Endodermal cell (in vitro differentiated cells): ENCODE measurements around the gene MTG1. TPM values are rescaled to one million over a fixed set of nuclear protein-coding genes. Genes with fewer than 3 reads are reported as not detected.

Experiments
- DNase-seq: peaks from one replicate; pipeline ENCODE4 v3.0.0-alpha.2; 2017
- H3K27ac ChIP-seq: 2 replicates; pipeline ENCODE4 v1.5.1; 2013; ENCODE audit warnings: mild to moderate bottlenecking, low read depth, low read length, moderate library complexity
- H3K27me3 ChIP-seq: 2 replicates; pipeline ENCODE4 v1.6.1; 2013; ENCODE audit warnings: mild to moderate bottlenecking, low read length, moderate library complexity; ENCODE audit not compliant: insufficient read depth, control insufficient read depth, poor library complexity, severe bottlenecking
- H3K36me3 ChIP-seq: 2 replicates; pipeline ENCODE4 v1.7.0; 2013; ENCODE audit warnings: mild to moderate bottlenecking, low read length, moderate library complexity; ENCODE audit not compliant: control insufficient read depth, insufficient read depth
- H3K4me1 ChIP-seq: one replicate; pipeline ENCODE4 v1.7.0; 2013; ENCODE audit warnings: low read length; ENCODE audit not compliant: control insufficient read depth, insufficient read depth
- H3K4me3 ChIP-seq: 2 replicates; pipeline ENCODE4 v1.5.1; 2013; ENCODE audit warnings: mild to moderate bottlenecking, low read length, moderate library complexity
- H3K9ac ChIP-seq: 2 replicates; pipeline ENCODE4 v1.6.1; 2013; ENCODE audit warnings: mild to moderate bottlenecking, low read length, moderate library complexity; ENCODE audit not compliant: poor library complexity, severe bottlenecking; ENCODE audit errors: extremely low read depth
- H3K9me3 ChIP-seq: 2 replicates; pipeline ENCODE4 v1.6.1; 2013; ENCODE audit warnings: mild to moderate bottlenecking, low read length, moderate library complexity; ENCODE audit not compliant: control insufficient read depth
- H3K27ac Mint-ChIP-seq: 2 replicates; pipeline ENCODE4 v1.8.0; 2020; ENCODE audit warnings: mixed read lengths
- H3K27me3 Mint-ChIP-seq: 2 replicates; pipeline ENCODE4 v1.8.0; 2021; ENCODE audit warnings: mild to moderate bottlenecking, mixed read lengths; ENCODE audit not compliant: insufficient read depth
- H3K36me3 Mint-ChIP-seq: 2 replicates; pipeline ENCODE4 v1.8.0; 2020; ENCODE audit warnings: low read depth, mixed read lengths
- H3K4me1 Mint-ChIP-seq: 2 replicates; pipeline ENCODE4 v1.8.0; 2020; ENCODE audit warnings: mixed read lengths
- H3K4me3 Mint-ChIP-seq: 2 replicates; pipeline ENCODE4 v1.8.0; 2020; ENCODE audit warnings: mild to moderate bottlenecking, moderate library complexity, mixed read lengths
- H3K9me3 Mint-ChIP-seq: 2 replicates; pipeline ENCODE4 v1.8.0; 2020; ENCODE audit warnings: mild to moderate bottlenecking, mixed read lengths
- WGBS, 2 experiments: methylation state at CpG; one replicate each; pipeline versions ENCODE4 v1.1.5 to v1.1.7; 2013; ENCODE audit warnings: missing lambda C conversion rate in 2 of 2, mixed read lengths in 1 of 2; ENCODE audit not compliant: insufficient coverage in 1 of 2, insufficient read length in 1 of 2; 5-methylcytosine and 5-hydroxymethylcytosine counted together
- total RNA-seq, 2 donors: library from RNA; stranded (reverse); fragmentation: NEBNext Ultra II Directional in 1 of 2; extraction: Animal tissue kit (Norgen Biotek cat#: 25700) in 1 of 2; gene quantifications; 2 replicates in 1 of 2; 3 replicates in 1 of 2; pipeline ENCODE4 v1.2.1, GENCODE V29; 2021
- TF ChIP-seq, protein P1 (sequence below): fragments of 200-600 bp; sonication (generic); conservative IDR thresholded peaks from 2 replicates; pipeline ENCODE4 v1.5.0; 2021; ENCODE audit warnings: antibody characterized with exemption, mild to moderate bottlenecking

MTG1 gene
- total RNA-seq, 2 donors from 2014 or later, result 71.3 to 86.0 TPM

DNA sequence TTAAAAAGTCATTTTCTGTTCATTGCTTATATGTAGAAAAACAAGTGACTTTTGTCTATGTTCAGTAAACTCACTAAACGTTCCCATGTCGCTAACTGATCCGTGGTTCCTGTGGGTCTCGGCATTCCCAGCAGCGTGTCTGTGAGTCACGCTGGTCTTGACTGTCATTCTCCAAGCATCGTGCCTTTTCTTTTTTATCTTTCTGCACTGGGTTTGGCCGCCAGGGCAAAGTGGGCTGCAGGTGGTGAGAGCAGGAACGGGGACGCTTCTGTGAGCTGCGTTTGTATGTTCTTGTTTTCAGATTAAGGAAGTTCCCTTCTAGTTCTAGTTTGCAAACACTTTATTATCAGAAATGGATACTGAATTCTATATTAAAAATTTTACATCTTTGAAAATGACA is 53.0 kb downstream of the MTG1 start:
- Histone ChIP-seq H3K4me1 (no peaks in the 10 kb centered on the region), H3K27me3 (no peaks in the 10 kb centered on the region), H3K36me3 (no peaks in the 10 kb centered on the region), H3K9me3 (peaks cover 32% of the 10 kb centered on the region), H3K4me3 (no peak overlapping the region), H3K27ac (no peak overlapping the region), H3K9ac (no peak overlapping the region)
- H3K27ac Mint-ChIP-seq, result no peak overlapping the region
- TF ChIP-seq, protein P1, sequence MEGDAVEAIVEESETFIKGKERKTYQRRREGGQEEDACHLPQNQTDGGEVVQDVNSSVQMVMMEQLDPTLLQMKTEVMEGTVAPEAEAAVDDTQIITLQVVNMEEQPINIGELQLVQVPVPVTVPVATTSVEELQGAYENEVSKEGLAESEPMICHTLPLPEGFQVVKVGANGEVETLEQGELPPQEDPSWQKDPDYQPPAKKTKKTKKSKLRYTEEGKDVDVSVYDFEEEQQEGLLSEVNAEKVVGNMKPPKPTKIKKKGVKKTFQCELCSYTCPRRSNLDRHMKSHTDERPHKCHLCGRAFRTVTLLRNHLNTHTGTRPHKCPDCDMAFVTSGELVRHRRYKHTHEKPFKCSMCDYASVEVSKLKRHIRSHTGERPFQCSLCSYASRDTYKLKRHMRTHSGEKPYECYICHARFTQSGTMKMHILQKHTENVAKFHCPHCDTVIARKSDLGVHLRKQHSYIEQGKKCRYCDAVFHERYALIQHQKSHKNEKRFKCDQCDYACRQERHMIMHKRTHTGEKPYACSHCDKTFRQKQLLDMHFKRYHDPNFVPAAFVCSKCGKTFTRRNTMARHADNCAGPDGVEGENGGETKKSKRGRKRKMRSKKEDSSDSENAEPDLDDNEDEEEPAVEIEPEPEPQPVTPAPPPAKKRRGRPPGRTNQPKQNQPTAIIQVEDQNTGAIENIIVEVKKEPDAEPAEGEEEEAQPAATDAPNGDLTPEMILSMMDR, result no peak
- peaks cover 83% of the 10 kb centered on the region for H3K9me3 Mint-ChIP-seq
- peaks cover 3% of the 10 kb centered on the region for H3K36me3 Mint-ChIP-seq
- WGBS, 2 experiments, result 69 to 86% methylated on average over 3 to 11 of the region's 11 CpGs
- no peak overlapping the region for H3K4me3 Mint-ChIP-seq
- H3K27me3 Mint-ChIP-seq, result no peaks in the 10 kb centered on the region
- no peak for DNase-seq
- H3K4me1 Mint-ChIP-seq, result no peaks in the 10 kb centered on the region

DNA sequence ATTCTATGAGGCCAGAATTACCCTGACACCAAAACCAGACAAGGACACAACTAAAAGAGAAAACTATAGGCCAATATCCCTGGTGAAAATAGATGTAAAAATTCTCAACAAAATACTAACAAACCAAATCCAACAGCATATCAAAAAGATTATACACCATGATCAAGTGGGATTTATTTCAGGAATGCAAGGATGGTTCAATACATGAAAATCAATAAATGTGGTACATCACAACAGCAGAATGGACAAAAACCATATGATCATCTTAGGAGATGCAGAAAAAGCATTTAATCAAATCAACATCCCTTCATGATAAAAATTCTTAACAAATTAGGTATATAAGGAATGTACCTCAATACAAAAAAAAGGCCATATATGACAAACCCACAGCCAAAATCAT is 54.2 kb downstream of the MTG1 start:
- H3K9me3 ChIP-seq, result peaks cover 32% of the 10 kb centered on the region
- H3K9me3 Mint-ChIP-seq, result peaks cover 81% of the 10 kb centered on the region
- peaks cover 3% of the 10 kb centered on the region for H3K36me3 Mint-ChIP-seq

DNA sequence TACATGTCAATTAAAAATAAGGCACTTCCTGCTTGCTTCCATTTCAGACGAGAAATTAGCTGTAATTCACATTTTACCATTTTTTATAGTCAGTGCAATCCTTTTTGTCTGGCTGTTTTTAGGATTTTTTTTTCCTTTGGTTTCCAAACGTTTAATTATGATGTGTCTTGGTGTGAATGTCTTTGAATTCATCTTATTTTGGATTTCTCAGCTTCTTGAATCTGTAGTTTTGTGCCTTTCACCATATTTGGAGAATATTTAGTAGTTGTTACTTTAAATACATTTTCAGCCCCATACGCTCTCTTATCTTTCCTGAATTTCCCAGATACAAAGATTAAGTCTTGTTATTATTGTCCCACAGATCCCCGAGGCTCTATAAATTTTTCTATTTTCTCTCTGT is 57.4 kb downstream of the MTG1 start:
- Mint-ChIP-seq H3K4me3 (no peak overlapping the region), H3K27ac (no peak overlapping the region), H3K36me3 (no peaks in the 10 kb centered on the region), H3K27me3 (no peaks in the 10 kb centered on the region), H3K4me1 (no peaks in the 10 kb centered on the region), H3K9me3 (peaks cover 90% of the 10 kb centered on the region)
- no peak for DNase-seq
- no peaks in the 10 kb centered on the region for H3K36me3 ChIP-seq
- no peak overlapping the region for H3K4me3 ChIP-seq
- H3K27ac ChIP-seq, result no peak overlapping the region
- no peaks in the 10 kb centered on the region for H3K4me1 ChIP-seq
- no peak overlapping the region for H3K9ac ChIP-seq
- TF ChIP-seq, protein P1, result no peak
- H3K9me3 ChIP-seq, result peaks cover 32% of the 10 kb centered on the region
- no peaks in the 10 kb centered on the region for H3K27me3 ChIP-seq
- 10 to 48% methylated on average over 2 to 4 of the region's 4 CpGs for WGBS, 2 experiments

More for the DNA sequence above, 54.2 kb downstream of the MTG1 start:
- Histone ChIP-seq H3K36me3 (no peaks in the 10 kb centered on the region), H3K27me3 (no peaks in the 10 kb centered on the region), H3K4me1 (no peaks in the 10 kb centered on the region), H3K9ac (no peak overlapping the region), H3K27ac (no peak overlapping the region), H3K4me3 (no peak overlapping the region)
- Mint-ChIP-seq H3K4me3 (no peak overlapping the region), H3K27me3 (no peaks in the 10 kb centered on the region), H3K27ac (no peak overlapping the region), H3K4me1 (no peaks in the 10 kb centered on the region)
- TF ChIP-seq, protein P1, result no peak
- DNase-seq, result no peak
